Posterior cingulate gyrus (tissue), 11 donors: ENCODE data around the gene PKHD1.
"Not testable (repeated sequence)": the region's sequence is repeated elsewhere in the genome, so short reads cannot be mapped to it uniquely, and the experiment has no call there.

Experiments used
- DNase-seq, 10 donors: peaks; one replicate each; pipeline versions ENCODE4 v3.0.0 to v3.0.0-alpha.2; 2020 to 2021; ENCODE audit warnings: mixed read lengths in 3 of 10
- intact Hi-C: fragments of 100-400 bp; cut with DNase I; formaldehyde crosslinking; loops from one replicate; pipeline ENCODE4 v1.15.1; 2023

Gene PKHD1

GRCh38 chr6:51866867-51867266 is 220.5 kb downstream of the PKHD1 start:
- no peak for DNase-seq

GRCh38 chr6:51865996-51866395 is 221.4 kb downstream of the PKHD1 start:
- DNase-seq, result no peak
- intact Hi-C loops, result no loop called here

More at GRCh38 chr6:51866867-51867266, 220.5 kb downstream of the PKHD1 start:
- intact Hi-C loops, result no loop called here

GRCh38 chr6:51865176-51865575 is 222.2 kb downstream of the PKHD1 start:
- intact Hi-C loops, result no loop called here
- no peak for DNase-seq

- no peak for DNase-seq
- intact Hi-C loops, result loop anchor here (10.0 kb wide), 1 partner anchor 168 kb away; no protein-coding TSS in a partner anchor
Observed at GRCh38 chr6:51857134-51857533, 230.3 kb downstream of the PKHD1 start.

- intact Hi-C loops, result loop anchor here (10.0 kb wide), 1 partner anchor 168 kb away; no protein-coding TSS in a partner anchor
Observed at GRCh38 chr6:51856508-51856907, 230.9 kb downstream of the PKHD1 start.

GRCh38 chr6:51855310-51856082 is 231.9 kb downstream of the PKHD1 start:
- DNase-seq, result no peak
- intact Hi-C loops, result loop anchor here (1.0 to 10.0 kb wide), 2 partner anchors 104 to 169 kb away; no protein-coding TSS in a partner anchor

More at GRCh38 chr6:51856508-51856907, 230.9 kb downstream of the PKHD1 start:
- DNase-seq, result no peak

GRCh38 chr6:51854876-51855275 is 232.5 kb downstream of the PKHD1 start:
- intact Hi-C loops, result loop anchor here (1.0 to 10.0 kb wide), 2 partner anchors 104 to 170 kb away; no protein-coding TSS in a partner anchor
- DNase-seq, result peak in 2 of 10 donors; percentile 67 to 69

GRCh38 chr6:51854347-51854746 is 233.1 kb downstream of the PKHD1 start:
- intact Hi-C loops, result loop anchor here (10.0 kb wide), 1 partner anchor 170 kb away; no protein-coding TSS in a partner anchor
- no peak for DNase-seq

GRCh38 chr6:51853109-51853508 is 234.3 kb downstream of the PKHD1 start:
- DNase-seq, result not testable (repeated sequence)
- intact Hi-C loops, result loop anchor here (10.0 kb wide), 1 partner anchor 172 kb away; no protein-coding TSS in a partner anchor

GRCh38 chr6:51846531-51846930 is 240.9 kb downstream of the PKHD1 start:
- intact Hi-C loops, result no loop called here
- DNase-seq, result no peak

- DNase-seq, result no peak
- intact Hi-C loops, result no loop called here
Observed at GRCh38 chr6:51844336-51844735, 243.1 kb downstream of the PKHD1 start.

- no peak for DNase-seq
- intact Hi-C loops, result no loop called here
Observed at GRCh38 chr6:51843456-51844056, 243.9 kb downstream of the PKHD1 start.

GRCh38 chr6:51842804-51843378 is 244.5 kb downstream of the PKHD1 start:
- peak in 3 of 10 donors; percentile 3 to 70 (median 45) for DNase-seq
- intact Hi-C loops, result no loop called here

GRCh38 chr6:51842061-51842803 is 245.2 kb downstream of the PKHD1 start:
- DNase-seq, result no peak
- intact Hi-C loops, result no loop called here

- intact Hi-C loops, result no loop called here
- no peak for DNase-seq
Observed at GRCh38 chr6:51841626-51842025, 245.8 kb downstream of the PKHD1 start.

- intact Hi-C loops, result no loop called here
- DNase-seq, result no peak
Observed at GRCh38 chr6:51839726-51840374, 247.6 kb downstream of the PKHD1 start.

- DNase-seq, result no peak
- intact Hi-C loops, result no loop called here
Observed at GRCh38 chr6:51830666-51831065, 256.7 kb downstream of the PKHD1 start.

- intact Hi-C loops, result no loop called here
- DNase-seq, result no peak
Observed at GRCh38 chr6:51827580-51827979, 259.8 kb downstream of the PKHD1 start.

GRCh38 chr6:51824940-51825339 is 262.5 kb downstream of the PKHD1 start:
- intact Hi-C loops, result no loop called here
- DNase-seq, result no peak

- DNase-seq, result no peak
- intact Hi-C loops, result no loop called here
Observed at GRCh38 chr6:51820555-51820954, 266.9 kb downstream of the PKHD1 start.
